Activated T-helper 1 cell treated with Interleukin-2 at 50 U/mL for 16 hours (primary cell): Measurements from ENCODE around the gene VRTN.
"Not testable (repeated sequence)": the region's sequence is repeated elsewhere in the genome, so short reads cannot be mapped to it uniquely, and the experiment has no call there.

Experiments
- DNase-seq: peaks from one replicate; pipeline ENCODE4 v3.0.0-alpha.2; 2020; ENCODE audit warnings: low read depth

Gene VRTN

GRCh38 chr14:74348735-74349463 lies 628 bp downstream of the VRTN start:
- no peak for DNase-seq

GRCh38 chr14:74349757-74350156 lies 1.5 kb downstream of the VRTN start:
- DNase-seq = no peak

GRCh38 chr14:74350211-74350927 lies 2.1 kb downstream of the VRTN start:
- no peak for DNase-seq

GRCh38 chr14:74350928-74351323 lies 2.7 kb downstream of the VRTN start:
- no peak for DNase-seq

GRCh38 chr14:74356892-74357575 lies 8.8 kb downstream of the VRTN start:
- no peak for DNase-seq

- no peak for DNase-seq
Measured at GRCh38 chr14:74357585-74357984, 9.3 kb downstream of the VRTN start.

- DNase-seq = no peak
Measured at GRCh38 chr14:74358176-74358829, 10.0 kb downstream of the VRTN start.

GRCh38 chr14:74360163-74360562 lies 11.9 kb downstream of the VRTN start:
- no peak for DNase-seq

- DNase-seq = peak; percentile 45
Measured at GRCh38 chr14:74362361-74362915, 14.2 kb downstream of the VRTN start.

GRCh38 chr14:74364271-74364880 lies 16.1 kb downstream of the VRTN start:
- no peak for DNase-seq

GRCh38 chr14:74368026-74368425 lies 19.8 kb downstream of the VRTN start:
- DNase-seq = no peak

- no peak for DNase-seq
Measured at GRCh38 chr14:74368441-74368840, 20.2 kb downstream of the VRTN start.

GRCh38 chr14:74377976-74378690 lies 29.9 kb downstream of the VRTN start:
- DNase-seq = no peak

- no peak for DNase-seq
Measured at GRCh38 chr14:74380172-74380571, 31.9 kb downstream of the VRTN start.

GRCh38 chr14:74380845-74381244 lies 32.6 kb downstream of the VRTN start:
- DNase-seq = no peak

GRCh38 chr14:74381571-74381970 lies 33.3 kb downstream of the VRTN start:
- DNase-seq = not testable (repeated sequence)

- no peak for DNase-seq
Measured at GRCh38 chr14:74382231-74382630, 34.0 kb downstream of the VRTN start.

- no peak for DNase-seq
Measured at GRCh38 chr14:74389980-74390379, 41.7 kb downstream of the VRTN start.

GRCh38 chr14:74390505-74390904 lies 42.2 kb downstream of the VRTN start:
- not testable (repeated sequence) for DNase-seq

- DNase-seq = no peak
Measured at GRCh38 chr14:74391479-74391878, 43.2 kb downstream of the VRTN start.
